Transverse colon (tissue), 4 donors: ENCODE results near the gene OVCH1. TPM values are rescaled to one million over a fixed set of nuclear protein-coding genes. Genes with fewer than 3 reads are reported as not detected.
"Not testable (repeated sequence)": the region's sequence is repeated elsewhere in the genome, so short reads cannot be mapped to it uniquely, and the experiment has no call there.

ENCODE experiments used
- DNase-seq: peaks from one replicate; pipeline ENCODE4 v3.0.0-alpha.2; 2019
- H3K27ac ChIP-seq, 4 donors: fragments of 200-600 bp; sonication (generic); 2 replicates each; pipeline ENCODE4 v1.5.1; 2016 to 2018; ENCODE audit warnings: inconsistent platforms in 4 of 4
- H3K27me3 ChIP-seq: fragments of 200-600 bp; sonication (generic); 2 replicates; pipeline ENCODE4 v1.5.1; 2017; ENCODE audit warnings: inconsistent platforms
- H3K36me3 ChIP-seq, 4 donors: fragments of 200-600 bp; sonication (generic); 2 replicates each; pipeline ENCODE4 v1.5.1; 2017 to 2019; ENCODE audit warnings: inconsistent platforms in 4 of 4
- H3K4me1 ChIP-seq, 4 donors: fragments of 200-600 bp; sonication (generic); 2 replicates each; pipeline ENCODE4 v1.5.1; 2017 to 2020; ENCODE audit warnings: inconsistent platforms in 4 of 4
- H3K4me3 ChIP-seq, 4 donors: fragments of 200-600 bp; sonication (generic); 1 replicate in 1 of 4; 2 replicates in 3 of 4; pipeline versions ENCODE4 v1.5.1 to v1.6.1; 2017 to 2019; ENCODE audit warnings: inconsistent platforms in 4 of 4
- H3K9me3 ChIP-seq, 2 donors: fragments of 200-600 bp; sonication (generic); 2 replicates each; pipeline ENCODE4 v1.5.1; 2017 to 2019; ENCODE audit warnings: inconsistent platforms in 2 of 2
- CTCF ChIP-seq, 5 experiments: fragments of 200-600 bp in 3 of 5; fragments of 450-650 bp in 2 of 5; sonication (generic) in 3 of 5; IDR thresholded peaks; 1 replicate in 2 of 5; 2 replicates in 3 of 5; pipeline ENCODE4 v1.5.1; 2016 to 2017; ENCODE audit warnings: antibody characterized with exemption in 5 of 5, inconsistent platforms in 3 of 5, mild to moderate bottlenecking in 2 of 5, moderate library complexity in 1 of 5
- EP300 ChIP-seq: sonication (generic); formaldehyde crosslinking; IDR thresholded peaks from one replicate; pipeline ENCODE4 v1.6.1; 2017; ENCODE audit warnings: antibody characterized with exemption, low read depth
- POLR2A ChIP-seq: fragments of 450-650 bp; IDR thresholded peaks from one replicate; pipeline ENCODE4 v1.6.1; 2016; ENCODE audit warnings: antibody characterized with exemption, mild to moderate bottlenecking, moderate library complexity
- POLR2AphosphoS5 ChIP-seq, 3 donors: sonication (generic); formaldehyde crosslinking; IDR thresholded peaks; one replicate each; pipeline ENCODE4 v1.6.1; 2016; ENCODE audit warnings: antibody characterized with exemption in 3 of 3
- WGBS, 2 donors: methylation state at CpG; one replicate each; pipeline ENCODE4 v1.1.5; 2018; ENCODE audit warnings: low coverage in 1 of 2; 5-methylcytosine and 5-hydroxymethylcytosine counted together
- in situ Hi-C, 4 donors: fragments of 200-750 bp; cut with MboI; loops; one replicate each; pipeline versions ENCODE4 v1.15.0 to v1.15.1; 2017; ENCODE audit warnings: low sequenced_read_pairs in 3 of 4, low pct_ligation_motif_present in 1 of 4, low pct_unique_long_range_greater_than_20kb in 1 of 4
- intact Hi-C: fragments of 100-400 bp; cut with DNase I; formaldehyde crosslinking; loops from one replicate; pipeline ENCODE4 v1.15.1; 2023; ENCODE audit warnings: low total_unique reads
- total RNA-seq, 4 donors: library from RNA; depleted of rRNA; stranded (reverse); fragments of >200 nt; gene quantifications; one replicate each; pipeline ENCODE4 v1.1.0, GENCODE V29; 2016

The OVCH1 gene
- total RNA-seq, 4 donors from 2014 or later = 0.37 TPM; not detected in 3

GRCh38 chr12:29447285-29447975 lies 50.1 kb downstream of the OVCH1 start:
- in situ Hi-C loops = no loop called here
- no peak for TF ChIP-seq POLR2A
- TF ChIP-seq CTCF (IDR thresholded peaks at IDR 0.05) = no peak
- TF ChIP-seq EP300 = no peak
- no peak for TF ChIP-seq POLR2AphosphoS5 (IDR thresholded peaks at IDR 0.05)
- Histone ChIP-seq H3K27me3 (no peaks in the 10 kb centered on the region), H3K27ac (no peak overlapping the region), H3K4me3 (no peak overlapping the region), H3K36me3 (no peaks in the 10 kb centered on the region), H3K9me3 (no peaks in the 10 kb centered on the region), H3K4me1 (no peaks in the 10 kb centered on the region)
- DNase-seq = no peak
- WGBS, 2 donors = 45 to 70% methylated on average over 2 of the region's 2 CpGs
- intact Hi-C loops = no loop called here

GRCh38 chr12:29439506-29439905 lies 58.0 kb downstream of the OVCH1 start:
- H3K36me3 ChIP-seq = no peaks in the 10 kb centered on the region
- TF ChIP-seq POLR2A (no peak), EP300 (no peak), POLR2AphosphoS5 (IDR thresholded peaks at IDR 0.05) (no peak), CTCF (IDR thresholded peaks at IDR 0.05) (no peak)
- in situ Hi-C loops (no loop called here), intact Hi-C loops (no loop called here)
- no peaks in the 10 kb centered on the region for H3K4me1 ChIP-seq
- H3K27me3 ChIP-seq = no peaks in the 10 kb centered on the region
- 62 to 75% methylated on average over 1 to 4 of the region's 4 CpGs for WGBS, 2 donors
- no peaks in the 10 kb centered on the region for H3K9me3 ChIP-seq
- no peak overlapping the region for H3K27ac ChIP-seq
- no peak overlapping the region for H3K4me3 ChIP-seq
- DNase-seq = no peak

GRCh38 chr12:29438752-29439408 lies 58.6 kb downstream of the OVCH1 start:
- no peaks in the 10 kb centered on the region for H3K4me1 ChIP-seq
- no peak overlapping the region for H3K27ac ChIP-seq
- WGBS, 2 donors = 29 to 33% methylated on average over 1 of the region's 1 CpG
- in situ Hi-C loops = no loop called here
- no peaks in the 10 kb centered on the region for H3K9me3 ChIP-seq
- no peaks in the 10 kb centered on the region for H3K36me3 ChIP-seq
- TF ChIP-seq CTCF (IDR thresholded peaks at IDR 0.05) = no peak
- no peak for TF ChIP-seq POLR2A
- TF ChIP-seq EP300 = no peak
- no peak for TF ChIP-seq POLR2AphosphoS5 (IDR thresholded peaks at IDR 0.05)
- no peak for DNase-seq
- no peak overlapping the region for H3K4me3 ChIP-seq
- intact Hi-C loops = no loop called here
- H3K27me3 ChIP-seq = no peaks in the 10 kb centered on the region

GRCh38 chr12:29437575-29437974 lies 59.9 kb downstream of the OVCH1 start:
- TF ChIP-seq POLR2A = no peak
- no peak for TF ChIP-seq POLR2AphosphoS5 (IDR thresholded peaks at IDR 0.05)
- no peak for TF ChIP-seq EP300
- no peak for TF ChIP-seq CTCF (IDR thresholded peaks at IDR 0.05)
- intact Hi-C loops = no loop called here
- Histone ChIP-seq H3K4me3 (no peak overlapping the region), H3K36me3 (no peaks in the 10 kb centered on the region), H3K9me3 (no peaks in the 10 kb centered on the region), H3K27ac (no peak overlapping the region), H3K27me3 (no peaks in the 10 kb centered on the region), H3K4me1 (no peaks in the 10 kb centered on the region)
- in situ Hi-C loops = no loop called here
- no peak for DNase-seq

- in situ Hi-C loops, H3K4me3 ChIP-seq, DNase-seq, H3K9me3 ChIP-seq, H3K4me1 ChIP-seq, H3K27me3 ChIP-seq, intact Hi-C loops, H3K27ac ChIP-seq, H3K36me3 ChIP-seq: not testable (repeated sequence)
- WGBS, 2 donors = 86% methylated on average over 4 to 10 of the region's 10 CpGs
Observed at GRCh38 chr12:29436815-29437214, 60.7 kb downstream of the OVCH1 start.
